ENCODE data around the gene PCDHB2. TPM values are rescaled to one million over a fixed set of nuclear protein-coding genes. Genes with fewer than 3 reads are reported as not detected.
"Not testable (repeated sequence)": the region's sequence is repeated elsewhere in the genome, so short reads cannot be mapped to it uniquely, and the experiment has no call there.

Gene PCDHB2
- total RNA-seq, 1 experiment from 2014 or later: not detected

DNA sequence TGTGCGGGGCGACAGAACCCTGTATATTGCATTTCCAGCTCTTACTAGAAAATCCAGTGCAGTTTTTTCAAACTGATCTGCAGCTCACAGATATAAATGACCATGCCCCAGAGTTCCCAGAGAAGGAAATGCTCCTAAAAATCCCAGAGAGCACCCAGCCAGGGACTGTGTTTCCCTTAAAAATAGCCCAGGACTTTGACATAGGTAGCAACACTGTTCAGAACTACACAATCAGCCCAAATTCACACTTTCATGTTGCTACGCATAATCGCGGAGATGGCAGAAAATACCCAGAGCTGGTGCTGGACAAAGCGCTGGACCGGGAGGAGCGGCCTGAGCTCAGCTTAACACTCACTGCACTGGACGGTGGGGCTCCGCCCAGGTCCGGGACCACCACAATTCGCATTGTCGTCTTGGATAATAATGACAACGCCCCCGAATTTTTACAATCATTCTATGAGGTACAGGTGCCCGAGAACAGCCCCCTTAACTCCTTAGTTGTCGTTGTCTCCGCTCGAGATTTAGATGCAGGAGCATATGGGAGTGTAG, 41.4 kb downstream of the PCDHB2 start:
- no peak for DNase-seq (ENCODE audit: low spot score)

DNA sequence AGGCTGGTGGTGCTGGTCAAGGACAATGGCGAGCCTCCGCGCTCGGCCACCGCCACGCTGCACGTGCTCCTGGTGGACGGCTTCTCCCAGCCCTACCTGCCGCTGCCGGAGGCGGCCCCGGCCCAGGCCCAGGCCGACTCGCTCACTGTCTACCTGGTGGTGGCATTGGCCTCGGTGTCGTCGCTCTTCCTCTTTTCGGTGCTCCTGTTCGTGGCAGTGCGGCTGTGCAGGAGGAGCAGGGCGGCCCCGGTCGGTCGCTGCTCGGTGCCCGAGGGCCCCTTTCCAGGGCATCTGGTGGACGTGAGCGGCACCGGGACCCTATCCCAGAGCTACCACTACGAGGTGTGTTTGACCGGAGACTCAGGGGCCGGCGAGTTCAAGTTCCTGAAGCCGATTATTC, 42.9 kb downstream of the PCDHB2 start:
- not testable (repeated sequence) for DNase-seq (ENCODE audit: low spot score)

Other genes starting within 250 kb of the PCDHB2 start
- gene PCDHA9, start 246.2 kb upstream of the PCDHB2 start, total RNA-seq (2014; rRNA removed; shearing (Covaris generic)): not detected in 2 replicates
- 0.25 TPM in 1 of 2 replicates, not detected in the other for gene PCDHA10, start 238.7 kb upstream of the PCDHB2 start, total RNA-seq (2014; rRNA removed; shearing (Covaris generic))
- gene PCDHA11, start 225.7 kb upstream of the PCDHB2 start, total RNA-seq (2014; rRNA removed; shearing (Covaris generic)): not detected in 2 replicates
- 0.13 TPM in 1 of 2 replicates, not detected in the other for gene PCDHA12, start 219.3 kb upstream of the PCDHB2 start, total RNA-seq (2014; rRNA removed; shearing (Covaris generic))
- gene PCDHA13, start 212.5 kb upstream of the PCDHB2 start, total RNA-seq (2014; rRNA removed; shearing (Covaris generic)): not detected in 2 replicates
- not detected in 2 replicates for gene PCDHAC1, start 168.3 kb upstream of the PCDHB2 start, total RNA-seq (2014; rRNA removed; shearing (Covaris generic))
- 0.03 and 0.10 TPM in 2 replicates for gene PCDHAC2, start 128.1 kb upstream of the PCDHB2 start, total RNA-seq (2014; rRNA removed; shearing (Covaris generic))
- not detected in 2 replicates for gene PCDHB1, start 43.2 kb upstream of the PCDHB2 start, total RNA-seq (2014; rRNA removed; shearing (Covaris generic))
- 0.03 TPM in 1 of 2 replicates, not detected in the other for gene PCDHB3, start 5.9 kb downstream of the PCDHB2 start, total RNA-seq (2014; rRNA removed; shearing (Covaris generic))
- gene PCDHB4, start 27.2 kb downstream of the PCDHB2 start, total RNA-seq (2014; rRNA removed; shearing (Covaris generic)): not detected in 2 replicates
- gene PCDHB5, start 40.6 kb downstream of the PCDHB2 start, total RNA-seq (2014; rRNA removed; shearing (Covaris generic)): not detected in 2 replicates
- gene PCDHB6, start 55.4 kb downstream of the PCDHB2 start, total RNA-seq (2014; rRNA removed; shearing (Covaris generic)): not detected in 2 replicates
- gene PCDHB7, start 78.0 kb downstream of the PCDHB2 start, total RNA-seq (2014; rRNA removed; shearing (Covaris generic)): 0.05 TPM in 2 replicates
- 0.16 TPM in 1 of 2 replicates, not detected in the other for gene PCDHB8, start 83.2 kb downstream of the PCDHB2 start, total RNA-seq (2014; rRNA removed; shearing (Covaris generic))
- gene PCDHB16, start 87.8 kb downstream of the PCDHB2 start, total RNA-seq (2014; rRNA removed; shearing (Covaris generic)): 0.05 and 0.69 TPM in 2 replicates
- 0.03 and 0.25 TPM in 2 replicates for gene PCDHB9, start 92.5 kb downstream of the PCDHB2 start, total RNA-seq (2014; rRNA removed; shearing (Covaris generic))
- 0.05 TPM in 1 of 2 replicates, not detected in the other for gene PCDHB10, start 97.7 kb downstream of the PCDHB2 start, total RNA-seq (2014; rRNA removed; shearing (Covaris generic))
- gene PCDHB11, start 105.0 kb downstream of the PCDHB2 start, total RNA-seq (2014; rRNA removed; shearing (Covaris generic)): 0.23 TPM in 1 of 2 replicates, not detected in the other
- 0.13 and 0.18 TPM in 2 replicates for gene PCDHB12, start 114.1 kb downstream of the PCDHB2 start, total RNA-seq (2014; rRNA removed; shearing (Covaris generic))
- 0.05 and 0.15 TPM in 2 replicates for gene PCDHB13, start 119.3 kb downstream of the PCDHB2 start, total RNA-seq (2014; rRNA removed; shearing (Covaris generic))
- 0.18 and 0.31 TPM in 2 replicates for gene PCDHB14, start 128.7 kb downstream of the PCDHB2 start, total RNA-seq (2014; rRNA removed; shearing (Covaris generic))
- 0.05 and 0.20 TPM in 2 replicates for gene PCDHB15, start 150.8 kb downstream of the PCDHB2 start, total RNA-seq (2014; rRNA removed; shearing (Covaris generic))
- gene SLC25A2, start 209.4 kb downstream of the PCDHB2 start, total RNA-seq (2014; rRNA removed; shearing (Covaris generic)): 0.33 TPM in 1 of 2 replicates, not detected in the other
- gene TAF7, start 226.2 kb downstream of the PCDHB2 start, total RNA-seq (2014; rRNA removed; shearing (Covaris generic)): 36.5 and 44.4 TPM in 2 replicates
- gene PCDHGA1, start 235.9 kb downstream of the PCDHB2 start, total RNA-seq (2014; rRNA removed; shearing (Covaris generic)): 0.21 and 0.61 TPM in 2 replicates
- 0.03 and 0.05 TPM in 2 replicates for gene PCDHGA2, start 244.1 kb downstream of the PCDHB2 start, total RNA-seq (2014; rRNA removed; shearing (Covaris generic))
- gene PCDHGA3, start 249.2 kb downstream of the PCDHB2 start, total RNA-seq (2014; rRNA removed; shearing (Covaris generic)): 0.10 TPM in 1 of 2 replicates, not detected in the other

All from HT-29 (cell line).